Measurements from ENCODE around the gene ERAL1. TPM values are rescaled to one million over a fixed set of nuclear protein-coding genes. Genes with fewer than 3 reads are reported as not detected.
"Not testable (repeated sequence)": the region's sequence is repeated elsewhere in the genome, so short reads cannot be mapped to it uniquely, and the experiment has no call there.

ERAL1 gene
- total and polyA plus RNA-seq, 2 of the 4 experiments (the other 2 are of a cell fraction) = 34.1 to 62.3 TPM

DNA sequence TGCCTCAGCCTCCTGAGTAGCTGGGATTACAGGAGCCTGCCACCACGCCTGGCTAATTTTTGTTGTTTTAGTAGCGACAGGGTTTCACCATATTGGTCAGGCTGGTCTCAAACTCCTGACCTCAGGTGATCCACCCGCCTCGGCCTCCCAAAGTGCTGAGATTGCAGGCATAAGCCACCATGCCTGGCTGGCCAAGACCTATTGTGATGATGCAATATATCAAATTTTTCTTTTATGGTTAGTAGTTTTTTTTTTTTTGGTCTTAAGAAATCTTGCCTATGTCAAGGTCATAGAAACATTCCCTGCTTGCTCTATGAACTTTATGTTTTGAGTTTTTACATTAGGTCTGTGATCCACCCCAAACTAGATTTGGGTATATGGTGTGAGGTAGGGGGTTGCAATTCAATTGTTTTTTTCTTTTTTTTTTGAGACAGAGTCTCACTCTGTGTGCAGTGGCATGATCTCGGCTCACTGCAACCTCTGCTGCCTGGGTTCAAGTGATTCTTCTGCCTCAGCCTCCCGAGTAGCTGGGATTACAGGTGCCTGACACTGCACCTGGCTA is 22.4 kb downstream of the ERAL1 start:
- CTCF ChIA-PET; intact Hi-C loops (cut with micrococcal nuclease); dilution Hi-C loops (cut with HindIII; ENCODE audit: low sequenced_read_pairs, unreplicated experiment); H3K9me1 ChIP-seq (ENCODE audit: insufficient read depth, low read length); H3K18ac ChIP-seq (ENCODE audit: low read depth, low read length); H2BK20ac ChIP-seq (ENCODE audit: low read depth, low read length); H4K20me1 ChIP-seq (ENCODE audit: insufficient read depth, low read length); ATAC-seq (ENCODE audit: low read depth); BruUV-seq (replicated peaks); H3K9me3 ChIP-seq (ENCODE audit: control insufficient read depth, insufficient read depth, low read length); H2AK5ac ChIP-seq (ENCODE audit: low read depth, low read length); H4K91ac ChIP-seq (ENCODE audit: insufficient read depth, low read depth, low read length); H2AK9ac ChIP-seq (replicated peaks; ENCODE audit: low read depth, low read length, poor library complexity); H2BK15ac ChIP-seq (ENCODE audit: low read depth, low read length); in situ Hi-C loops (cut with MboI; ENCODE audit: low sequenced_read_pairs); POLR2A ChIA-PET (ENCODE audit: unreplicated experiment); H3K4me1 ChIP-seq (ENCODE audit: control insufficient read depth, insufficient read depth, low read length); H3K9ac ChIP-seq (ENCODE audit: low read depth, low read length); H3K27ac ChIP-seq (ENCODE audit: insufficient read depth, low read length); H3K56ac ChIP-seq (ENCODE audit: extremely low read depth, insufficient read depth, low read length); H4K8ac ChIP-seq (ENCODE audit: low read depth in 2 of 2, low read length in 2 of 2); H3K4me2 ChIP-seq (ENCODE audit: low read depth, low read length); H3K23ac ChIP-seq (ENCODE audit: low read depth, low read length); H3K79me1 ChIP-seq (ENCODE audit: low read depth in 1 of 2, low read length in 2 of 2); H2AFZ ChIP-seq (replicated peaks; ENCODE audit: low read length, poor library complexity); DNase-seq; H2BK120ac ChIP-seq (ENCODE audit: low read depth, low read length); H3K4me3 ChIP-seq (ENCODE audit: insufficient read depth, low read depth, low read length); H3K14ac ChIP-seq (replicated peaks; ENCODE audit: low read depth, low read length); H4K5ac ChIP-seq (ENCODE audit: low read depth, low read length); H3K27me3 ChIP-seq (ENCODE audit: control insufficient read depth, insufficient read depth, low read length); H2BK5ac ChIP-seq (ENCODE audit: low read depth, low read length, poor library complexity, severe bottlenecking); H3K4ac ChIP-seq (ENCODE audit: low read depth, low read length): not testable (repeated sequence)
- peak; percentile 56 for TF ChIP-seq CEBPB (IDR thresholded peaks at IDR 0.05; ENCODE audit: low read depth, low read length)
- WGBS, 2 experiments (ENCODE audit: extremely low coverage in 2 of 2, insufficient read length in 1 of 2) = no CpG with 5 or more reads among the region's 6 CpGs
- H3K36me3 ChIP-seq (ENCODE audit: control insufficient read depth, insufficient read depth, low read length) = peaks cover 36% of the 10 kb centered on the region
